HEK293 (cell line): ENCODE data around the gene CRIP1.
A peak's percentile ranks its signal among the peaks of the same experiment; 100 is the strongest.

Source experiments
- ATF2 ChIP-seq: fragments of 450-650 bp; formaldehyde crosslinking; IDR thresholded peaks from 2 replicates; pipeline ENCODE4 v1.5.1; 2016; ENCODE audit warnings: missing biosample characterization, missing genetic modification characterization, low read depth
- BCL11B ChIP-seq: fragments of 450-650 bp; formaldehyde crosslinking; IDR thresholded peaks from 2 replicates; pipeline ENCODE4 v1.5.1; 2016; ENCODE audit warnings: low read depth, missing biosample characterization, missing genetic modification characterization
- GLIS1 ChIP-seq: fragments of 450-650 bp; formaldehyde crosslinking; IDR thresholded peaks from 2 replicates; pipeline ENCODE4 v1.5.1; 2016; ENCODE audit warnings: missing biosample characterization, missing genetic modification characterization
- INSM2 ChIP-seq: fragments of 450-650 bp; formaldehyde crosslinking; IDR thresholded peaks from 2 replicates; pipeline ENCODE4 v1.5.1; 2016; ENCODE audit warnings: missing biosample characterization, missing genetic modification characterization
- PATZ1 ChIP-seq: fragments of 450-650 bp; formaldehyde crosslinking; IDR thresholded peaks from 2 replicates; pipeline ENCODE4 v1.5.1; 2016; ENCODE audit warnings: missing biosample characterization, missing genetic modification characterization
- PRDM10 ChIP-seq: fragments of 450-650 bp; formaldehyde crosslinking; IDR thresholded peaks from 2 replicates; pipeline ENCODE4 v1.5.1; 2016; ENCODE audit warnings: missing biosample characterization, missing genetic modification characterization
- SP7 ChIP-seq: fragments of 450-650 bp; formaldehyde crosslinking; IDR thresholded peaks from 2 replicates; pipeline ENCODE4 v1.5.1; 2016; ENCODE audit warnings: missing biosample characterization, missing genetic modification characterization
- ZBTB20 ChIP-seq: fragments of 450-650 bp; formaldehyde crosslinking; IDR thresholded peaks from 2 replicates; pipeline ENCODE4 v1.5.1; 2016; ENCODE audit warnings: missing biosample characterization, missing genetic modification characterization
- ZBTB49 ChIP-seq: fragments of 450-650 bp; formaldehyde crosslinking; IDR thresholded peaks from 2 replicates; pipeline ENCODE4 v1.5.1; 2016; ENCODE audit warnings: missing biosample characterization, missing genetic modification characterization, low read depth
- ZBTB6 ChIP-seq: fragments of 450-650 bp; formaldehyde crosslinking; IDR thresholded peaks from 2 replicates; pipeline ENCODE4 v1.5.1; 2017; ENCODE audit warnings: missing biosample characterization, missing genetic modification characterization
- ZEB2 ChIP-seq: fragments of 450-650 bp; formaldehyde crosslinking; IDR thresholded peaks from 2 replicates; pipeline ENCODE4 v1.5.1; 2016; ENCODE audit warnings: missing biosample characterization, missing genetic modification characterization
- ZFHX2 ChIP-seq: fragments of 450-650 bp; formaldehyde crosslinking; conservative IDR thresholded peaks from 2 replicates; pipeline ENCODE4 v1.5.1; 2016; ENCODE audit warnings: missing biosample characterization, missing genetic modification characterization
- ZFP37 ChIP-seq: fragments of 450-650 bp; formaldehyde crosslinking; IDR thresholded peaks from 2 replicates; pipeline ENCODE4 v1.5.1; 2016; ENCODE audit warnings: missing biosample characterization, missing genetic modification characterization
- ZNF24 ChIP-seq: fragments of 450-650 bp; formaldehyde crosslinking; IDR thresholded peaks from 2 replicates; pipeline ENCODE4 v1.5.1; 2016; ENCODE audit warnings: missing biosample characterization, missing genetic modification characterization
- ZNF341 ChIP-seq: fragments of 450-650 bp; formaldehyde crosslinking; IDR thresholded peaks from 2 replicates; pipeline ENCODE4; 2016; ENCODE audit warnings: low read depth, missing biosample characterization, missing genetic modification characterization
- ZNF391 ChIP-seq: fragments of 450-650 bp; formaldehyde crosslinking; IDR thresholded peaks from 2 replicates; pipeline ENCODE4 v1.5.1; 2016; ENCODE audit warnings: low read depth, missing biosample characterization, missing genetic modification characterization, borderline replicate concordance
- ZNF416 ChIP-seq: fragments of 450-650 bp; formaldehyde crosslinking; IDR thresholded peaks from 2 replicates; pipeline ENCODE4 v1.5.1; 2016; ENCODE audit warnings: missing biosample characterization, missing genetic modification characterization
- ZNF423 ChIP-seq: fragments of 450-650 bp; formaldehyde crosslinking; IDR thresholded peaks from 2 replicates; pipeline ENCODE4 v1.5.1; 2016; ENCODE audit warnings: missing biosample characterization, missing genetic modification characterization
- ZNF488 ChIP-seq: fragments of 450-650 bp; formaldehyde crosslinking; IDR thresholded peaks from 2 replicates; pipeline ENCODE4 v1.5.1; 2016; ENCODE audit warnings: missing biosample characterization, missing genetic modification characterization
- ZNF513 ChIP-seq: fragments of 450-650 bp; IDR thresholded peaks from 2 replicates; pipeline ENCODE4 v1.5.1; 2018; ENCODE audit warnings: missing biosample characterization, missing genetic modification characterization
- ZNF560 ChIP-seq: fragments of 450-650 bp; formaldehyde crosslinking; IDR thresholded peaks from 2 replicates; pipeline ENCODE4 v1.5.1; 2017; ENCODE audit warnings: missing biosample characterization, missing genetic modification characterization, borderline replicate concordance
- ZNF704 ChIP-seq: fragments of 450-650 bp; formaldehyde crosslinking; IDR thresholded peaks from 2 replicates; pipeline ENCODE4 v1.5.1; 2016; ENCODE audit warnings: missing biosample characterization, missing genetic modification characterization

CRIP1 gene

GRCh38 chr14:105473677-105474482 is 12.8 kb upstream of the CRIP1 start (continued):
- TF ChIP-seq ZNF488 (no peak), INSM2 (tag by site-specific recombination) (no peak), ZNF560 (tag by site-specific recombination) (0 out of 2 replicates have a peak, but pooled peaks have one; percentile 67), ZNF416 (tag by site-specific recombination) (no peak), ZNF423 (peak; percentile 85), ZNF704 (no peak), ZBTB20 (tag by site-specific recombination) (peak; percentile 95), ZFHX2 (peak; percentile 98), ZNF391 (tag by site-specific recombination) (no peak), ZBTB49 (tag by site-specific recombination) (no peak), ZNF341 (tag by site-specific recombination) (peak; percentile 96), PRDM10 (tag by site-specific recombination) (peak; percentile 63; the same call in 1 of the 2 replicates), ZNF513 (tag by site-specific recombination) (no peak), ZFP37 (tag by site-specific recombination) (no peak), ZNF24 (no peak), SP7 (peak; percentile 84), PATZ1 (tag by site-specific recombination) (peak; percentile 95), ATF2 (tag by site-specific recombination) (no peak), GLIS1 (peak; percentile 99), ZEB2 (tag by site-specific recombination) (peak; percentile 53), ZBTB6 (tag by site-specific recombination) (peak; percentile 70), BCL11B (tag by site-specific recombination) (peak; percentile 64)
